ENCODE data around the gene G6PC3.

Gene G6PC3

GRCh38 chr17:44071772-44072171 is 1.2 kb downstream of the G6PC3 start:
- TF ChIP-seq ZFX (IDR thresholded peaks at IDR 0.05): no peak
- TF ChIP-seq CTCF (conservative IDR thresholded peaks at IDR 0.05): no peak
- peak overlapping the region; percentile 82 for H3K27ac ChIP-seq

- peak overlapping the region; percentile 92 for H3K27ac ChIP-seq
Measured at GRCh38 chr17:44074231-44074910, 3.8 kb downstream of the G6PC3 start.

GRCh38 chr17:44074911-44075285 is 4.4 kb downstream of the G6PC3 start:
- peak overlapping the region; percentile 92 for H3K27ac ChIP-seq
- TF ChIP-seq CTCF (conservative IDR thresholded peaks at IDR 0.05) (no peak), ZFX (IDR thresholded peaks at IDR 0.05) (no peak)

More at GRCh38 chr17:44074231-44074910, 3.8 kb downstream of the G6PC3 start:
- TF ChIP-seq CTCF (conservative IDR thresholded peaks at IDR 0.05) (no peak), ZFX (IDR thresholded peaks at IDR 0.05) (no peak)

GRCh38 chr17:44075598-44076293 is 5.2 kb downstream of the G6PC3 start:
- TF ChIP-seq CTCF (conservative IDR thresholded peaks at IDR 0.05): no peak
- TF ChIP-seq ZFX (IDR thresholded peaks at IDR 0.05): no peak
- peak overlapping the region; percentile 92 for H3K27ac ChIP-seq

- TF ChIP-seq CTCF (conservative IDR thresholded peaks at IDR 0.05) (no peak), ZFX (IDR thresholded peaks at IDR 0.05) (no peak)
- H3K27ac ChIP-seq: peak overlapping the region; percentile 92
Measured at GRCh38 chr17:44076716-44077594, 6.4 kb downstream of the G6PC3 start.

GRCh38 chr17:44077595-44077909 is 7.0 kb downstream of the G6PC3 start:
- TF ChIP-seq ZFX (IDR thresholded peaks at IDR 0.05) (no peak), CTCF (conservative IDR thresholded peaks at IDR 0.05) (no peak)
- H3K27ac ChIP-seq: peak overlapping the region; percentile 92

GRCh38 chr17:44078412-44078811 is 7.9 kb downstream of the G6PC3 start:
- H3K27ac ChIP-seq: peak overlapping the region; percentile 92
- TF ChIP-seq ZFX (IDR thresholded peaks at IDR 0.05) (no peak), CTCF (conservative IDR thresholded peaks at IDR 0.05) (no peak)

All from C4-2B (cell line).